ENCODE results near the gene SLC22A4. TPM values are rescaled to one million over a fixed set of nuclear protein-coding genes. Genes with fewer than 3 reads are reported as not detected.

The SLC22A4 gene
- total RNA-seq, 1 experiment from 2014 or later: 1.5 TPM

DNA sequence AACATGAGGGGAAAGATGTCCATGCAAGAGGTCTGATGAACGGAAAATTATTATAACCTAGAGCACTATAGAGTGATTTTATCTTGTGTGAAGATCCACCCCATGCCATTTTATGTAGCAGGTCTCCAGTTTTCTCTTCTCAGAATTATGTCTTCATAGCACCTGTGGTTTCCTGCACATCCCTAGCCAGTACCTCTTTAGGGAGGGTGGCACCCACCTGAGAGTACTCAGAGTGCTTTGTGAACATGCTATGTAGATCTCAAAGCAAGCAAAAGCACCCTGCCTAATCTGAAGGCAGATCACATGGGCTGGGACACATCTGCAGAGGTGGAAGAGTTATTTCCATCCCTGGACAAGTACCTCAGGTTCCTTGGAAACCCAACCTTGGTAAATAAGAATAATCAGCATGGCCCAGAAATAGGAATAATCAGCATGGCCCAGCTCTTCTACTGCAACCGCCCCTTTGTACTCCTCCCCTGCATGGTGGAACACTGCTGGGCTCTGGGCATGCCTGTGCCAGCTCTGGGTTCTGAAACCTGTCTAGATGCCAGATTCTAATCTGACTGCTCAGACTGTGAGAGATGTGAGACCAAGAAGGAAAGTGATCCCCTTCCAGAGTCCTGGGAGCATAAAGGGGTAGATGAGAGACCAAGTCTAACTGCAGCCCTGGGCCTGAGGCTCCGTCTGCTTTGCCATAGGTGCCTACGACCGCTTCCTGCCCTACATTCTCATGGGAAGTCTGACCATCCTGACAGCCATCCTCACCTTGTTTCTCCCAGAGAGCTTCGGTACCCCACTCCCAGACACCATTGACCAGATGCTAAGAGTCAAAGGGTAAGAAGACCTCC, 99.0 kb downstream of the SLC22A4 start:
- no TSS peak for BruUV-seq (replicated peaks)
- in situ Hi-C loops (cut with HindIII; ENCODE audit: low pct_unique_long_range_greater_than_20kb, low sequenced_read_pairs): loop anchor here (25.0 kb wide), 1 partner anchor 94 kb away; the partner anchor contains the start of gene IRF1
- ChIA-PET POLR2A (no interaction called here), CTCF (no interaction called here)
- no peaks in the 10 kb centered on the region for H3K27me3 ChIP-seq (ENCODE audit: control insufficient read depth, insufficient read depth, low read length)
- no peak for DNase-seq (ENCODE audit: low read depth, low spot score)
- peaks cover 22% of the 10 kb centered on the region for H3K4me1 ChIP-seq (ENCODE audit: control insufficient read depth, insufficient read depth, low read length)
- no peak for ATAC-seq
- no peaks in the 10 kb centered on the region; the same call in 1 of the 2 replicates for H3K36me3 ChIP-seq (ENCODE audit: control insufficient read depth, insufficient read depth, low read length)
- H3K27ac ChIP-seq (ENCODE audit: low read length): no peak overlapping the region
- intact Hi-C loops (cut with micrococcal nuclease; ENCODE audit: unreplicated experiment): no loop called here
- TF ChIP-seq POLR2AphosphoS5 (IDR thresholded peaks at IDR 0.05; ENCODE audit: low read depth, low read length) (no peak), CTCF (IDR thresholded peaks at IDR 0.05) (no peak), TCF7L2 (IDR thresholded peaks at IDR 0.05; ENCODE audit: low read depth, low read length) (no peak), SIN3A (IDR thresholded peaks at IDR 0.05; ENCODE audit: borderline replicate concordance, insufficient read depth, low read depth, low read length) (no peak)
- TF ChIP-seq, protein P1, sequence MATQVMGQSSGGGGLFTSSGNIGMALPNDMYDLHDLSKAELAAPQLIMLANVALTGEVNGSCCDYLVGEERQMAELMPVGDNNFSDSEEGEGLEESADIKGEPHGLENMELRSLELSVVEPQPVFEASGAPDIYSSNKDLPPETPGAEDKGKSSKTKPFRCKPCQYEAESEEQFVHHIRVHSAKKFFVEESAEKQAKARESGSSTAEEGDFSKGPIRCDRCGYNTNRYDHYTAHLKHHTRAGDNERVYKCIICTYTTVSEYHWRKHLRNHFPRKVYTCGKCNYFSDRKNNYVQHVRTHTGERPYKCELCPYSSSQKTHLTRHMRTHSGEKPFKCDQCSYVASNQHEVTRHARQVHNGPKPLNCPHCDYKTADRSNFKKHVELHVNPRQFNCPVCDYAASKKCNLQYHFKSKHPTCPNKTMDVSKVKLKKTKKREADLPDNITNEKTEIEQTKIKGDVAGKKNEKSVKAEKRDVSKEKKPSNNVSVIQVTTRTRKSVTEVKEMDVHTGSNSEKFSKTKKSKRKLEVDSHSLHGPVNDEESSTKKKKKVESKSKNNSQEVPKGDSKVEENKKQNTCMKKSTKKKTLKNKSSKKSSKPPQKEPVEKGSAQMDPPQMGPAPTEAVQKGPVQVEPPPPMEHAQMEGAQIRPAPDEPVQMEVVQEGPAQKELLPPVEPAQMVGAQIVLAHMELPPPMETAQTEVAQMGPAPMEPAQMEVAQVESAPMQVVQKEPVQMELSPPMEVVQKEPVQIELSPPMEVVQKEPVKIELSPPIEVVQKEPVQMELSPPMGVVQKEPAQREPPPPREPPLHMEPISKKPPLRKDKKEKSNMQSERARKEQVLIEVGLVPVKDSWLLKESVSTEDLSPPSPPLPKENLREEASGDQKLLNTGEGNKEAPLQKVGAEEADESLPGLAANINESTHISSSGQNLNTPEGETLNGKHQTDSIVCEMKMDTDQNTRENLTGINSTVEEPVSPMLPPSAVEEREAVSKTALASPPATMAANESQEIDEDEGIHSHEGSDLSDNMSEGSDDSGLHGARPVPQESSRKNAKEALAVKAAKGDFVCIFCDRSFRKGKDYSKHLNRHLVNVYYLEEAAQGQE (IDR thresholded peaks at IDR 0.05; ENCODE audit: insufficient read depth in 1 of 2, low read depth in 2 of 2, low read length in 1 of 2): no peak
- H3K9me3 ChIP-seq (ENCODE audit: control insufficient read depth, insufficient read depth, low read depth, low read length): no peaks in the 10 kb centered on the region
- H3K4me3 ChIP-seq (ENCODE audit: low read depth in 2 of 2, low read length in 2 of 2): no peak overlapping the region

Small RNA genes lying within 50 kb of the gene (microRNA-seq; reads per million reads assigned to microRNA genes)
- gene MIR3936 (ENCODE audit: unreplicated experiment): not detected

Other genes with a start within 250 kb of the SLC22A4 start
- not detected for gene IL3, start 233.7 kb upstream of the SLC22A4 start, total RNA-seq (2021; ENCODE audit: unreplicated experiment)
- not detected for gene CSF2, start 220.6 kb upstream of the SLC22A4 start, total RNA-seq (2021; ENCODE audit: unreplicated experiment)
- gene P4HA2, start 66.5 kb upstream of the SLC22A4 start, total RNA-seq (2021; ENCODE audit: unreplicated experiment): 25.1 TPM
- 9.9 TPM for gene PDLIM4, start 36.7 kb upstream of the SLC22A4 start, total RNA-seq (2021; ENCODE audit: unreplicated experiment)
- gene SLC22A5, start 75.3 kb downstream of the SLC22A4 start, total RNA-seq (2021; ENCODE audit: unreplicated experiment): 9.5 TPM
- 48.9 TPM for gene IRF1, start 196.4 kb downstream of the SLC22A4 start, total RNA-seq (2021; ENCODE audit: unreplicated experiment)
- gene IL5, start 249.1 kb downstream of the SLC22A4 start, total RNA-seq (2021; ENCODE audit: unreplicated experiment): not detected

Data from Panc1 (cell line).